Upper lobe of left lung (tissue), 4 donors: Measurements from ENCODE around the gene APLF.

Experiments used
- CTCF ChIP-seq, 6 experiments: fragments of 450-650 bp in 4 of 6; fragments of 200-600 bp in 2 of 6; sonication (generic) in 2 of 6; IDR thresholded peaks; one replicate each; pipeline ENCODE4 v1.5.1; 2016 to 2019; ENCODE audit warnings: antibody characterized with exemption in 6 of 6
- POLR2A ChIP-seq, 4 donors: fragments of 450-650 bp; IDR thresholded peaks; one replicate each; pipeline ENCODE4 v1.5.1; 2016 to 2017; ENCODE audit warnings: antibody characterized with exemption in 4 of 4, mild to moderate bottlenecking in 2 of 4
- POLR2AphosphoS5 ChIP-seq, 2 donors: sonication (generic); formaldehyde crosslinking; IDR thresholded peaks; one replicate each; pipeline ENCODE4 v1.5.1; 2017; ENCODE audit warnings: antibody characterized with exemption in 2 of 2

- no peak for TF ChIP-seq CTCF (IDR thresholded peaks at IDR 0.05)
- no peak for TF ChIP-seq POLR2A (IDR thresholded peaks at IDR 0.05)
- no peak for TF ChIP-seq POLR2AphosphoS5 (IDR thresholded peaks at IDR 0.05)
Observed at GRCh38 chr2:68429311-68429826, 38.0 kb upstream of the APLF start.
